ENCODE measurements around the gene ATP8B4. TPM values are rescaled to one million over a fixed set of nuclear protein-coding genes. Genes with fewer than 3 reads are reported as not detected.

The ATP8B4 gene
- total RNA-seq, 1 donor from 2014 or later = 2.5 TPM

DNA sequence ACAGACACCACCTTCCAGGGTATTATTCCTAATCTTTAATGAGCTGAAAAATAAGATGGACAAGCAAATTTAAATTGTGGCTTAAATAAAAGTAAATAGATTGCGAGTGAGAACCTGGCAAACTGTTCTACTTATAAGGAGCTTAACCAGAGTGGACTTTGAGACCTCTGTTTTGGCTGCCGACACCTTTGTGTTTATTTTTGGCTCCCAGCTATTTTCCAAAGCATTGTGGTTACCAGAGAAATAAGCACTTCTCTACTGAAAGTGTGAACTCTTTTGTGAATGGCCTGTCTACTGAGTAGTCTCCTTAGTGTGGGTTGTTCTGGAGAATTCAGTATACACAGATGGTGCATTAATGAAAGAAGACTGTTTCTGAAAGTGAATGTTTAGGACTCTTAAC, 109.4 kb downstream of the ATP8B4 start:
- no peak for DNase-seq
- no peaks in the 10 kb centered on the region for H3K4me1 ChIP-seq
- no peak overlapping the region for H3K27ac ChIP-seq (replicated peaks)
- no peaks in the 10 kb centered on the region for H3K9me3 ChIP-seq (replicated peaks)
- no peaks in the 10 kb centered on the region for H3K36me3 ChIP-seq
- intact Hi-C loops (cut with micrococcal nuclease) = no loop called here
- H3K27me3 ChIP-seq (ENCODE audit: low read depth) = no peaks in the 10 kb centered on the region
- TF ChIP-seq, protein P1, sequence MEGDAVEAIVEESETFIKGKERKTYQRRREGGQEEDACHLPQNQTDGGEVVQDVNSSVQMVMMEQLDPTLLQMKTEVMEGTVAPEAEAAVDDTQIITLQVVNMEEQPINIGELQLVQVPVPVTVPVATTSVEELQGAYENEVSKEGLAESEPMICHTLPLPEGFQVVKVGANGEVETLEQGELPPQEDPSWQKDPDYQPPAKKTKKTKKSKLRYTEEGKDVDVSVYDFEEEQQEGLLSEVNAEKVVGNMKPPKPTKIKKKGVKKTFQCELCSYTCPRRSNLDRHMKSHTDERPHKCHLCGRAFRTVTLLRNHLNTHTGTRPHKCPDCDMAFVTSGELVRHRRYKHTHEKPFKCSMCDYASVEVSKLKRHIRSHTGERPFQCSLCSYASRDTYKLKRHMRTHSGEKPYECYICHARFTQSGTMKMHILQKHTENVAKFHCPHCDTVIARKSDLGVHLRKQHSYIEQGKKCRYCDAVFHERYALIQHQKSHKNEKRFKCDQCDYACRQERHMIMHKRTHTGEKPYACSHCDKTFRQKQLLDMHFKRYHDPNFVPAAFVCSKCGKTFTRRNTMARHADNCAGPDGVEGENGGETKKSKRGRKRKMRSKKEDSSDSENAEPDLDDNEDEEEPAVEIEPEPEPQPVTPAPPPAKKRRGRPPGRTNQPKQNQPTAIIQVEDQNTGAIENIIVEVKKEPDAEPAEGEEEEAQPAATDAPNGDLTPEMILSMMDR (IDR thresholded peaks at IDR 0.05; ENCODE audit: borderline replicate concordance) = no peak
- no peak overlapping the region for H3K4me3 ChIP-seq

DNA sequence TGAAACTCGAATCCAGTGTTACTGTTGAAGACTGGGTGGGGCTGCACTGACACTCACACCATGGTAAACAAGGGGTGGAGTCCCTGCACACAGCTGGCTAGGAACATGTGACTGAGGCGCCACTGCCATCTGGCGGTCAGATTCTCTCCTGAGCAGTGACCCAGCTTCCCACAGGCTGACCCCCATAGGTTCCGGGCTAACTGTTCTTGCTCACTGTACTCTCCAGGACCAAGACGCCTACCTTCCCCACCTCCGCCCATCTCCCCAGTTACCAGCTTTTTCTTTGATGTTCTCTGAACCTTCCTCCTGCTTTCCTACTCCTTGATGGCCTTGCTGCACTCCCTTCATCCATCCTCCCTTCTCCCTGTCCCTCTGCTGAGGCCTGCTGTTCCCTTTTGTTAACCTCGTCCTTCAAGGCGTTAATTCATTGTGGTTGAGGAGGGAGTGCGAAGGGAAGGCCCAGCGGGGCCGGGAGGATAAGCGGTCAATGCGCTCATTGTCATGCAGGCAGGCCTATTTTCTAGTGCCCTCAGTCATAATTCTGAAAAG, 115.2 kb downstream of the ATP8B4 start:
- DNase-seq = peak; percentile 88
- no peaks in the 10 kb centered on the region for H3K9me3 ChIP-seq (replicated peaks)
- no peaks in the 10 kb centered on the region for H3K27me3 ChIP-seq (ENCODE audit: low read depth)
- peaks cover 9% of the 10 kb centered on the region for H3K4me1 ChIP-seq
- TF ChIP-seq, protein P1 (IDR thresholded peaks at IDR 0.05; ENCODE audit: borderline replicate concordance) = peak; percentile 85
- H3K4me3 ChIP-seq = no peak overlapping the region
- no peaks in the 10 kb centered on the region for H3K36me3 ChIP-seq
- intact Hi-C loops (cut with micrococcal nuclease) = no loop called here
- H3K27ac ChIP-seq (replicated peaks) = peak overlapping the region; percentile 66

DNA sequence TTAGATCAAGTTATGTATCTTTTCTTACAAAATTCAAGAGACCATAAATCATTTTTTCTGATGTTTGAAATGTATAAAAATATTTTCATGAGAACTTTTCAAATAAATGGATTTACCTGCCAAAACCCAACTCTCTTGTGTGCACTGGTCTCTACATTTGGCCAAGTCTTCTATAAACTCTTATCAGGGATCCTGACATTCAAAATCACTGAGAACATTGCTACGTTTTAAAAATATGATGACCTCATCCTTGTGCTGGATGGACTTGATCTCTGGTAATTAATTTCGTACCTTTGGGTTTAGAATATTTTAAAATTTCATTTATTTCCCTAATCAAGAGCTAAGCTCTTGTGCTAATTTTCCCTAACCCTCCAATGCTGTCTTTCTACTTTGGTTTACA, 127.4 kb downstream of the ATP8B4 start:
- no peaks in the 10 kb centered on the region for H3K27me3 ChIP-seq (ENCODE audit: low read depth)
- H3K4me3 ChIP-seq = no peak overlapping the region
- TF ChIP-seq, protein P1 (IDR thresholded peaks at IDR 0.05; ENCODE audit: borderline replicate concordance) = no peak
- peak overlapping the region; percentile 63 for H3K27ac ChIP-seq (replicated peaks)
- no peaks in the 10 kb centered on the region for H3K36me3 ChIP-seq
- DNase-seq = no peak
- intact Hi-C loops (cut with micrococcal nuclease) = no loop called here
- H3K9me3 ChIP-seq (replicated peaks) = no peaks in the 10 kb centered on the region
- peaks cover 48% of the 10 kb centered on the region for H3K4me1 ChIP-seq

DNA sequence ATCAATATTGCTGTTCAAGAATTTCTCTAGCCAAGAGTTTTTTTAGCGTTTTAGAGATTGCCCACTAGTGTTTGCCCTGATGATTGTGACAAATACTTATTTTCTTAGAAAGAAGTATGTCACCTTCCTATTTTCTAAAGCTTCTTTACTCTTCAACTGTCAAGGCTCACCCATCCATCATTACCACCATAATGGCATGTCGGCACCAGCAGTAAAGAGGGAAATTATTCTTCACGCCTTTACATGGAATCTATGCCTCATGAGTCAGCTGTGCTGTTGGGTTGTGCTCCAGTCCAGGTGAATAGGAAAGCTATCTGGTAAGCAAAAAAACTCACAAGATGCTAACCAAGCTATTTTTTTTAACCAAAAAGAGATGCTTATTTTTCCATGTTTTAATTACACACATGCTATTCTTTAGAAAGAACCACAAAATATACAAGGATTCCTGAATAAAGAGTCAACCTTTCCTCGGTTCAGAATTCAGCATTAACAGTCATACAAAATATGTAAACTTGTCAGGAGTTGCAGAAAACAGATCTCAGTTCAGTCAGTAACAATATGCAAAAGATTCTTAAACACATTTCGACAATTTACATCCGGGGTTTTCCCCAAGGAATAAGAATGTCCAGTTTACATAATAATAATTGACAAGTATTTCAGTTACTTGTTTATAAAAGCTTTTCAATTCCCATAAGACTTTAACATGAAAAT, 128.0 kb downstream of the ATP8B4 start:
- H3K27ac ChIP-seq (replicated peaks) = peak overlapping the region; percentile 63
- H3K36me3 ChIP-seq = no peaks in the 10 kb centered on the region
- H3K27me3 ChIP-seq (ENCODE audit: low read depth) = no peaks in the 10 kb centered on the region
- no peaks in the 10 kb centered on the region for H3K9me3 ChIP-seq (replicated peaks)
- no peak overlapping the region for H3K4me3 ChIP-seq
- H3K4me1 ChIP-seq = peaks cover 54% of the 10 kb centered on the region
- DNase-seq = no peak
- intact Hi-C loops (cut with micrococcal nuclease) = no loop called here
- TF ChIP-seq, protein P1 (IDR thresholded peaks at IDR 0.05; ENCODE audit: borderline replicate concordance) = no peak

DNA sequence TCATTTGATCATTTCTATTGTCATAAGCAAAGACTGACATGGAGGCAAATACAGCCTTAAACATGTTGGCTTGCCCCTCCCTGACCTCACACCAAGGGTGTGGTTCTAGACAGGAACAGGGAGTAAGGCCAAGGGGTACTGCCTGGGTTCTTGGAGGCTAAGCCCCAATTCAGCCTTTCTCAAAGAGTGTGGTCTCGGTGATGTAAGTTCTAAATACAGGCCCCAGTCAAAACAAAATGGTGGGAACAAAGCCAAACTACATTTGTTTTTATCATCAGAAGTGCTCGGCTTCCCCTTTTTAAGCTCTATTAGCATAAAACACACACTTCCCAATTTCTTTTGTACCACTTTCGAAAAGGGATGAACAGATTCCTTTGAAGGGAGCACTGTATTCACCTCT, 129.5 kb downstream of the ATP8B4 start:
- Histone ChIP-seq H3K36me3 (no peaks in the 10 kb centered on the region), H3K9me3 (replicated peaks) (no peaks in the 10 kb centered on the region), H3K4me3 (no peak overlapping the region), H3K27me3 (ENCODE audit: low read depth) (no peaks in the 10 kb centered on the region), H3K4me1 (peaks cover 61% of the 10 kb centered on the region), H3K27ac (replicated peaks) (peak overlapping the region; percentile 63)
- intact Hi-C loops (cut with micrococcal nuclease) = no loop called here
- peak; percentile 20 for DNase-seq
- TF ChIP-seq, protein P1 (IDR thresholded peaks at IDR 0.05; ENCODE audit: borderline replicate concordance) = no peak

All from left ventricle myocardium inferior (tissue), 1 donor.